GM18511 (cell line): ENCODE measurements around the gene MBLAC1.
A peak's percentile ranks its signal among the peaks of the same experiment; 100 is the strongest.

ENCODE experiments used
- ATAC-seq: cut with Tn5 transposase; IDR thresholded peaks from one replicate; pipeline ENCODE4 v1.9.1; 2021; ENCODE audit warnings: mild to moderate bottlenecking, moderate library complexity; ENCODE audit not compliant: unreplicated experiment

Gene MBLAC1

GRCh38 chr7:100152937-100153666, 26.3 kb downstream of the MBLAC1 start:
- no peak for ATAC-seq

- no peak for ATAC-seq
Measured at GRCh38 chr7:100153708-100154535, 27.2 kb downstream of the MBLAC1 start.

GRCh38 chr7:100154651-100155491, 28.1 kb downstream of the MBLAC1 start:
- no peak for ATAC-seq

- no peak for ATAC-seq
Measured at GRCh38 chr7:100155553-100156317, 29.0 kb downstream of the MBLAC1 start.

- no peak for ATAC-seq
Measured at GRCh38 chr7:100156331-100157068, 29.7 kb downstream of the MBLAC1 start.

- no peak for ATAC-seq
Measured at GRCh38 chr7:100157069-100157333, 30.2 kb downstream of the MBLAC1 start.

GRCh38 chr7:100157334-100158228, 30.8 kb downstream of the MBLAC1 start:
- ATAC-seq, result no peak

GRCh38 chr7:100158229-100159098, 31.7 kb downstream of the MBLAC1 start, which contains the start of gene TRAPPC14:
TRAPPC14 (minus strand) TSS chr7:100158723; CDS start chr7:100158499, 224 bp downstream.
- ATAC-seq, result peak; percentile 77

GRCh38 chr7:100159099-100159623, 32.4 kb downstream of the MBLAC1 start:
- no peak for ATAC-seq

GRCh38 chr7:100160067-100160466, 33.3 kb downstream of the MBLAC1 start:
- ATAC-seq, result no peak

- ATAC-seq, result no peak
Measured at GRCh38 chr7:100163006-100163531, 36.3 kb downstream of the MBLAC1 start.

GRCh38 chr7:100163871-100164270, 37.1 kb downstream of the MBLAC1 start:
- ATAC-seq, result no peak

GRCh38 chr7:100166317-100166940, 39.7 kb downstream of the MBLAC1 start:
- ATAC-seq, result no peak

- no peak for ATAC-seq
Measured at GRCh38 chr7:100166970-100167911, 40.5 kb downstream of the MBLAC1 start.

- ATAC-seq, result no peak
Measured at GRCh38 chr7:100167912-100168323, 41.2 kb downstream of the MBLAC1 start.
